ENCODE results near the gene GATAD2A. TPM values are rescaled to one million over a fixed set of nuclear protein-coding genes. Genes with fewer than 3 reads are reported as not detected.

The GATAD2A gene
- total and polyA plus RNA-seq, 9 of the 15 experiments (the other 6 are each of a cell fraction or from before 2014, with no cell fraction given), result 2.4 to 226 (median 44.2) TPM

GRCh38 chr19:19388568-19389555 is 16.6 kb upstream of the GATAD2A start (continued):
- peak; percentile 72 for TF ChIP-seq ZNF592 (IDR thresholded peaks at IDR 0.05)
- TF ChIP-seq ATF1 (CRISPR knock-in tag; IDR thresholded peaks at IDR 0.05), result no peak
- peak; percentile 53 for TF ChIP-seq ATF1 (tag; IDR thresholded peaks at IDR 0.05)
- TF ChIP-seq EP400 (IDR thresholded peaks at IDR 0.05), result 0 out of 2 replicates have a peak, but pooled peaks have one; percentile 40
- TF ChIP-seq TRIM28 (IDR thresholded peaks at IDR 0.05), result no peak
- no peak for TF ChIP-seq GTF3C2 (IDR thresholded peaks at IDR 0.05; ENCODE audit: borderline replicate concordance, extremely low read depth, insufficient read length)
- no peak for TF ChIP-seq FOXJ3 (CRISPR knock-in tag; IDR thresholded peaks at IDR 0.05)
- peak; percentile 35; the same call in 1 of the 2 replicates for TF ChIP-seq SPI1 (IDR thresholded peaks at IDR 0.05; ENCODE audit: borderline replicate concordance, low read depth, low read length)
- TF ChIP-seq FOXK2 (conservative IDR thresholded peaks at IDR 0.05 in 1 of 2, IDR thresholded peaks at IDR 0.05 in 1 of 2; ENCODE audit: low read depth in 2 of 2), result 0 out of 4 replicates have a peak, but pooled peaks of 1 of the 2 experiments have one; percentile 19
- TF ChIP-seq ZEB2 (IDR thresholded peaks at IDR 0.05), result peak; percentile 57; the same call in 1 of the 2 replicates
- TF ChIP-seq RFX7 (CRISPR knock-in tag; IDR thresholded peaks at IDR 0.05), result no peak
- TF ChIP-seq ZBTB11 (CRISPR knock-in tag; IDR thresholded peaks at IDR 0.05), result peak in 2 of 3 experiments; percentile 74 to 95; a peak in 4 of 6 replicates
- TF ChIP-seq NFATC3 (IDR thresholded peaks at IDR 0.05), result no peak
- no peak for TF ChIP-seq CREB1 (IDR thresholded peaks at IDR 0.05)
- peak; percentile 23; the same call in 1 of the 2 replicates for TF ChIP-seq CREB1 (CRISPR knock-in tag; IDR thresholded peaks at IDR 0.05)
- TF ChIP-seq ASH1L (IDR thresholded peaks at IDR 0.05; ENCODE audit: borderline replicate concordance, low read depth, partially characterized antibody), result no peak
- no peak for TF ChIP-seq NR3C1 (CRISPR knock-in tag; IDR thresholded peaks at IDR 0.05)
